Liver (tissue), 9 donors: Measurements from ENCODE around the gene PARD3. TPM values are rescaled to one million over a fixed set of nuclear protein-coding genes. Genes with fewer than 3 reads are reported as not detected.
A peak's percentile ranks its signal among the peaks of the same experiment; 100 is the strongest.

Experiments used
- DNase-seq: peaks from one replicate; pipeline ENCODE4 v3.0.0-alpha.2; 2017; ENCODE audit warnings: low spot score
- H3K27ac ChIP-seq, 2 donors: one replicate each; pipeline ENCODE4 v1.7.0; 2013; ENCODE audit warnings: inconsistent platforms in 2 of 2, low read length in 2 of 2, control low read depth in 1 of 2, low read depth in 1 of 2, mild to moderate bottlenecking in 1 of 2
- H3K27me3 ChIP-seq, 4 donors: one replicate each; pipeline versions ENCODE4 v1.6.1 to v1.7.0; 2013; ENCODE audit warnings: low read length in 3 of 4, inconsistent platforms in 1 of 4, mild to moderate bottlenecking in 1 of 4, moderate library complexity in 1 of 4; ENCODE audit not compliant: control insufficient read depth in 4 of 4, insufficient read depth in 4 of 4
- H3K36me3 ChIP-seq, 4 donors: one replicate each; pipeline versions ENCODE4 v1.6.1 to v1.7.0; 2013; ENCODE audit warnings: low read length in 3 of 4, mild to moderate bottlenecking in 3 of 4, low read depth in 1 of 4, moderate library complexity in 1 of 4; ENCODE audit not compliant: control insufficient read depth in 4 of 4, insufficient read depth in 3 of 4
- H3K4me1 ChIP-seq, 4 donors: one replicate each; pipeline versions ENCODE4 v1.6.1 to v1.7.0; 2013; ENCODE audit warnings: low read length in 3 of 4, mild to moderate bottlenecking in 3 of 4, moderate library complexity in 1 of 4; ENCODE audit not compliant: control insufficient read depth in 4 of 4, insufficient read depth in 4 of 4
- H3K4me3 ChIP-seq, 3 donors: one replicate each; pipeline versions ENCODE4 v1.6.1 to v1.7.0; 2013; ENCODE audit warnings: low read length in 3 of 3, control low read depth in 1 of 3, low read depth in 1 of 3, mild to moderate bottlenecking in 1 of 3
- H3K9ac ChIP-seq, 2 donors: one replicate each; pipeline ENCODE4 v1.7.0; 2013; ENCODE audit warnings: low read length in 2 of 2, mild to moderate bottlenecking in 2 of 2, moderate library complexity in 2 of 2, control low read depth in 1 of 2, low read depth in 1 of 2
- H3K9me3 ChIP-seq, 4 donors: one replicate each; pipeline versions ENCODE4 v1.6.1 to v1.7.0; 2013; ENCODE audit warnings: low read length in 3 of 4; ENCODE audit not compliant: control insufficient read depth in 4 of 4
- ATF3 ChIP-seq: IDR thresholded peaks from 2 replicates; pipeline ENCODE4 v1.6.1; 2016; ENCODE audit warnings: antibody characterized with exemption
- CTCF ChIP-seq: fragments of 150-350 bp; IDR thresholded peaks from 2 replicates; pipeline ENCODE4 v1.5.1; 2017; ENCODE audit warnings: improper control_type of control experiment, low read depth, low read length; ENCODE audit not compliant: missing input control
- FOXA1 ChIP-seq: IDR thresholded peaks from 2 replicates; pipeline ENCODE4 v1.6.1; 2016; ENCODE audit warnings: antibody characterized with exemption
- FOXA2 ChIP-seq: IDR thresholded peaks from 2 replicates; pipeline ENCODE4 v1.6.1; 2016; ENCODE audit warnings: antibody characterized with exemption
- GABPA ChIP-seq, 2 donors: IDR thresholded peaks in 1 of 2; conservative IDR thresholded peaks in 1 of 2; 2 replicates each; pipeline ENCODE4 v1.6.1; 2016; ENCODE audit warnings: antibody characterized with exemption in 2 of 2, mild to moderate bottlenecking in 1 of 2, moderate library complexity in 1 of 2
- HNF4A ChIP-seq, 2 donors: conservative IDR thresholded peaks; 2 replicates each; pipeline ENCODE4 v1.6.1; 2016; ENCODE audit warnings: antibody characterized with exemption in 2 of 2, mild to moderate bottlenecking in 2 of 2
- HNF4G ChIP-seq: IDR thresholded peaks from 2 replicates; pipeline ENCODE4 v1.6.1; 2016; ENCODE audit warnings: antibody characterized with exemption
- JUND ChIP-seq, 2 donors: IDR thresholded peaks; 2 replicates each; pipeline ENCODE4 v1.6.1; 2016; ENCODE audit warnings: antibody characterized with exemption in 2 of 2
- MAX ChIP-seq: IDR thresholded peaks from 2 replicates; pipeline ENCODE4 v1.6.1; 2016; ENCODE audit warnings: antibody characterized with exemption
- REST ChIP-seq: IDR thresholded peaks from 2 replicates; pipeline ENCODE4 v1.6.1; 2016; ENCODE audit warnings: antibody characterized with exemption, mild to moderate bottlenecking
- RXRA ChIP-seq, 2 donors: IDR thresholded peaks; 2 replicates each; pipeline ENCODE4 v1.6.1; 2017 to 2018; ENCODE audit warnings: antibody characterized with exemption in 2 of 2, mild to moderate bottlenecking in 1 of 2
- SP1 ChIP-seq: IDR thresholded peaks from 2 replicates; pipeline ENCODE4 v1.6.1; 2018; ENCODE audit warnings: antibody characterized with exemption, mild to moderate bottlenecking
- WGBS: extraction: QIAGEN DNeasy Blood & Tissue Kit; methylation state at CpG from one replicate; pipeline ENCODE4 v1.1.7; 2013; 5-methylcytosine and 5-hydroxymethylcytosine counted together
- polyA plus RNA-seq, 2 donors: library from polyadenylated mRNA; stranded (reverse) in 1 of 2; unstranded in 1 of 2; fragments of 200-250 nt in 1 of 2; fragments of >200 nt in 1 of 2; fragmentation: Nextera tagmentation in 1 of 2; extraction: Ambion mirVana in 1 of 2; gene quantifications; one replicate each; pipeline versions ENCODE4 v1.2.1 to v1.2.3, GENCODE V29; 2013 to 2015
- total RNA-seq, 2 donors: library from RNA; depleted of rRNA; stranded (reverse); fragments of >200 nt; gene quantifications; one replicate each; pipeline ENCODE4 v1.2.3, GENCODE V29; 2014
- donor health status: healthy.
- donor health status: healthy.
- donor health status: healthy.
- donor health status: healthy.
- donor health status: healthy.

The PARD3 gene
- total and polyA plus RNA-seq, 4 donors: 12.3 to 43.8 (median 13.5) TPM

DNA sequence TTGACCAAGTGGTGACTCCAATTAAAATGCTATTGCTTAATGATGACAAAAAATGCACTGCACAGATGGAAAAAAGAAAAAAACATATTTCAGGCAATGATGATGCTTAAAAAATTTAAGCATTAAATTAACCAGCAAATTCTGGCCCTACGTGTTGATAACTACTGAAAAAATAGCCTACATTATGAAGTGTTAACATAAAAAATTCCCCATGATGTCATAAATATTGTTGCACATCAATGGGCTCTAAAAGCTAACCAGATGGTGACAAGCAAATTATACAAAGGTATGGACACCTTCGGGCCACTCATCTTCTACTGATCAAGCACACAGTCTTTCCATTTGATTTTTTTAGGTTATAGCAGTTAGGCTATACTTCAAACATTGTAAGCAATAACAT lies 267.4 kb downstream of the PARD3 start (continued):
- TF ChIP-seq CTCF (no peak), FOXA1 (no peak)

GRCh38 chr10:34547291-34547690 lies 267.8 kb downstream of the PARD3 start:
- H3K4me1 ChIP-seq: peaks cover 11 to 33% (median 26%) of the 10 kb centered on the region in 4 donors
- no peak for TF ChIP-seq ATF3
- TF ChIP-seq HNF4G: no peak
- peak in 1 of 2 donors; percentile 19 for TF ChIP-seq RXRA (IDR thresholded peaks at IDR 0.05)
- no peak for TF ChIP-seq SP1
- no peak for TF ChIP-seq REST
- TF ChIP-seq MAX: no peak
- TF ChIP-seq HNF4A (conservative IDR thresholded peaks at IDR 0.05): no peak
- TF ChIP-seq FOXA2: no peak
- no peak for TF ChIP-seq JUND (IDR thresholded peaks at IDR 0.05)
- no peak overlapping the region for H3K27ac ChIP-seq
- no peaks in the 10 kb centered on the region for H3K27me3 ChIP-seq
- 73% methylated on average over 5 of the region's 5 CpGs for WGBS
- H3K4me3 ChIP-seq: no peak overlapping the region
- H3K9me3 ChIP-seq: no peaks in the 10 kb centered on the region
- no peaks in the 10 kb centered on the region for H3K36me3 ChIP-seq
- no peak overlapping the region for H3K9ac ChIP-seq
- DNase-seq: no peak

DNA sequence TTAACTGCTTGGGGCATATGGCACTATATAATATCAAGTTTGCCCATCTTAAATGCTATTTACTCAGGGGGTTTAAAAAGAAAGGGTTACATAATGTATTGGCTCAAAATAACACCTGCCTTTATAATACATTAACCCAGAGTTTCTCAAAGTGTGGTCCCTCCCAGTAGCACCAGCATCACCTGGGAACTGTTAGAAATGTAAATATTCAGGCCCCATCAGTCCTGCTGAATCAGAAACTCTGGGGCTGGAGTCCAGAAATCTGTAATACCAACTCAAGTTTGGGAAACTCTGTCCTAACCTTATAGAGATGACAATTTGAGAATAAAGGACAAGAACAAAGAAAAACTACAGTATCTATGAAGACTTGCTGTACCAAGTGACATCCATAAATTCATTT lies 270.7 kb downstream of the PARD3 start:
- Histone ChIP-seq H3K36me3 (no peaks in the 10 kb centered on the region), H3K9me3 (no peaks in the 10 kb centered on the region), H3K27ac (no peak overlapping the region), H3K27me3 (no peaks in the 10 kb centered on the region), H3K4me1 (peaks cover 0 to 28% (median 22%) of the 10 kb centered on the region in 4 donors), H3K4me3 (no peak overlapping the region), H3K9ac (no peak overlapping the region)
- no peak for DNase-seq
- TF ChIP-seq RXRA (IDR thresholded peaks at IDR 0.05): peak; percentile 18 to 49
- no peak for TF ChIP-seq GABPA (IDR thresholded peaks at IDR 0.05 in 1 of 2, conservative IDR thresholded peaks at IDR 0.05 in 1 of 2)
- peak; percentile 64 to 71 for TF ChIP-seq HNF4A (conservative IDR thresholded peaks at IDR 0.05)
